ENCODE results near the gene P4HB.

Gene P4HB

GRCh38 chr17:81867170-81867990 lies 7.0 kb upstream of the P4HB start:
- DNase-seq = peak; percentile 93

- no peak for DNase-seq
Observed at GRCh38 chr17:81866440-81867169, 6.3 kb upstream of the P4HB start.

GRCh38 chr17:81865733-81866439 lies 5.6 kb upstream of the P4HB start:
- no peak for DNase-seq

- no peak for DNase-seq
Observed at GRCh38 chr17:81865358-81865732, 5.0 kb upstream of the P4HB start.

- DNase-seq = no peak
Observed at GRCh38 chr17:81863833-81864768, 3.8 kb upstream of the P4HB start.

GRCh38 chr17:81863123-81863675 lies 2.9 kb upstream of the P4HB start:
- no peak for DNase-seq

GRCh38 chr17:81860756-81861568 lies 627 bp upstream of the P4HB start:
- peak; percentile 100 for DNase-seq

GRCh38 chr17:81858967-81859905 lies 1.1 kb downstream of the P4HB start:
- no peak for DNase-seq

GRCh38 chr17:81858170-81858966 lies 2.0 kb downstream of the P4HB start:
- no peak for DNase-seq

- DNase-seq = no peak
Observed at GRCh38 chr17:81854974-81855774, 5.2 kb downstream of the P4HB start.

- no peak for DNase-seq
Observed at GRCh38 chr17:81852237-81852636, 8.1 kb downstream of the P4HB start.

- DNase-seq = no peak
Observed at GRCh38 chr17:81851423-81851822, 8.9 kb downstream of the P4HB start.

- no peak for DNase-seq
Observed at GRCh38 chr17:81849457-81849856, 10.9 kb downstream of the P4HB start.

GRCh38 chr17:81846743-81847689 lies 13.3 kb downstream of the P4HB start:
- DNase-seq = no peak

GRCh38 chr17:81845881-81846742 lies 14.2 kb downstream of the P4HB start:
- no peak for DNase-seq

- no peak for DNase-seq
Observed at GRCh38 chr17:81845361-81845760, 15.0 kb downstream of the P4HB start.
